Prostate gland (tissue), 2 donors: ENCODE results near the gene FASLG. TPM values are rescaled to one million over a fixed set of nuclear protein-coding genes. Genes with fewer than 3 reads are reported as not detected.
"Not testable (repeated sequence)": the region's sequence is repeated elsewhere in the genome, so short reads cannot be mapped to it uniquely, and the experiment has no call there.

Experiments
- DNase-seq: peaks from one replicate; pipeline ENCODE4 v3.0.0-alpha.2; 2019; ENCODE audit warnings: low spot score
- H3K27ac ChIP-seq, 2 donors: fragments of 200-600 bp; sonication (generic); 2 replicates each; pipeline ENCODE4 v1.5.1; 2017 to 2019
- H3K27me3 ChIP-seq: fragments of 200-600 bp; sonication (generic); replicated peaks from 2 replicates; pipeline ENCODE4 v1.5.1; 2019; ENCODE audit not compliant: insufficient read depth
- H3K36me3 ChIP-seq, 2 donors: fragments of 200-600 bp; sonication (generic); 1 replicate in 1 of 2; 2 replicates in 1 of 2; pipeline versions ENCODE4 v1.5.1 to v1.8.1; 2017 to 2019
- H3K4me1 ChIP-seq: fragments of 200-600 bp; sonication (generic); replicated peaks from 2 replicates; pipeline ENCODE4 v1.5.1; 2019
- H3K4me3 ChIP-seq, 2 donors: fragments of 200-600 bp; sonication (generic); 2 replicates each; pipeline ENCODE4 v1.5.1; 2017 to 2019
- H3K9me3 ChIP-seq: fragments of 200-600 bp; sonication (generic); 2 replicates; pipeline ENCODE4 v1.5.1; 2017
- POLR2A ChIP-seq: fragments of 450-650 bp; IDR thresholded peaks from one replicate; pipeline ENCODE4 v1.6.1; 2016; ENCODE audit warnings: antibody characterized with exemption, mild to moderate bottlenecking
- POLR2AphosphoS5 ChIP-seq: sonication (generic); formaldehyde crosslinking; IDR thresholded peaks from one replicate; pipeline ENCODE4 v1.6.1; 2017; ENCODE audit warnings: antibody characterized with exemption
- WGBS: methylation state at CpG from one replicate; pipeline ENCODE4 v1.1.5; 2018; 5-methylcytosine and 5-hydroxymethylcytosine counted together
- intact Hi-C: fragments of 100-400 bp; cut with DNase I; formaldehyde crosslinking; loops from one replicate; pipeline ENCODE4 v1.14.2; 2022
- total RNA-seq, 2 donors: library from RNA; depleted of rRNA; stranded (reverse); fragments of >200 nt; gene quantifications; one replicate each; pipeline ENCODE4 v1.1.0, GENCODE V29; 2016
- TF ChIP-seq, protein P1 (sequence below), 4 experiments: fragments of 200-600 bp in 2 of 4; fragments of 450-650 bp in 2 of 4; sonication (generic) in 2 of 4; IDR thresholded peaks; 1 replicate in 3 of 4; 2 replicates in 1 of 4; pipeline ENCODE4 v1.5.1; 2016 to 2019; ENCODE audit warnings: antibody characterized with exemption in 4 of 4, mild to moderate bottlenecking in 2 of 4, moderate library complexity in 2 of 4

Gene FASLG
- total RNA-seq, 2 donors from 2014 or later, result not detected

GRCh38 chr1:172616636-172617035, 42.3 kb upstream of the FASLG start:
- WGBS, result 15% methylated on average over 3 of the region's 3 CpGs
- Histone ChIP-seq H3K27me3 (no peaks in the 10 kb centered on the region), H3K36me3 (no peaks in the 10 kb centered on the region), H3K9me3 (no peaks in the 10 kb centered on the region), H3K4me3 (no peak overlapping the region), H3K4me1 (no peaks in the 10 kb centered on the region), H3K27ac (no peak overlapping the region)
- no peak for DNase-seq
- TF ChIP-seq, protein P1, sequence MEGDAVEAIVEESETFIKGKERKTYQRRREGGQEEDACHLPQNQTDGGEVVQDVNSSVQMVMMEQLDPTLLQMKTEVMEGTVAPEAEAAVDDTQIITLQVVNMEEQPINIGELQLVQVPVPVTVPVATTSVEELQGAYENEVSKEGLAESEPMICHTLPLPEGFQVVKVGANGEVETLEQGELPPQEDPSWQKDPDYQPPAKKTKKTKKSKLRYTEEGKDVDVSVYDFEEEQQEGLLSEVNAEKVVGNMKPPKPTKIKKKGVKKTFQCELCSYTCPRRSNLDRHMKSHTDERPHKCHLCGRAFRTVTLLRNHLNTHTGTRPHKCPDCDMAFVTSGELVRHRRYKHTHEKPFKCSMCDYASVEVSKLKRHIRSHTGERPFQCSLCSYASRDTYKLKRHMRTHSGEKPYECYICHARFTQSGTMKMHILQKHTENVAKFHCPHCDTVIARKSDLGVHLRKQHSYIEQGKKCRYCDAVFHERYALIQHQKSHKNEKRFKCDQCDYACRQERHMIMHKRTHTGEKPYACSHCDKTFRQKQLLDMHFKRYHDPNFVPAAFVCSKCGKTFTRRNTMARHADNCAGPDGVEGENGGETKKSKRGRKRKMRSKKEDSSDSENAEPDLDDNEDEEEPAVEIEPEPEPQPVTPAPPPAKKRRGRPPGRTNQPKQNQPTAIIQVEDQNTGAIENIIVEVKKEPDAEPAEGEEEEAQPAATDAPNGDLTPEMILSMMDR (IDR thresholded peaks at IDR 0.05), result no peak
- no peak for TF ChIP-seq POLR2A
- TF ChIP-seq POLR2AphosphoS5, result no peak
- intact Hi-C loops, result no loop called here

DNA sequence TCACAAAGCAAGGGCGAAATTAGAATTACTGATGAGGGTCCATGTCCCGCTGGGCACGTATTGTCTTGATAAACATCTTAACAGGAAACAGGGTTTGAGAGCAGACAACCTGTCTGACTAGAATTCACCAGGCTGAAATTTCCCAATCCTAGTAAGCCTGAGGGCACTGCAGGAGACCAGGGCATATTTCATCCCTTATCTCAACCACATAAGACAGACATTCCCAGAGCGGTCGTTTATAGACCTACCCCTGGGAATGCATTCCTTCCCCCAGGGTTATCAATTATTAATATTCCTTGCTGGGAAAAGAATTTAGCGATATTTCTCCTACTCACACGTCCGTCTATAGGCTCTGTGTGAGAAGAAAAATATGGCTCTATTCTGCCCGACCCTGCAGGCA, 38.3 kb upstream of the FASLG start:
- H3K27me3 ChIP-seq, H3K9me3 ChIP-seq, H3K4me3 ChIP-seq, H3K27ac ChIP-seq, DNase-seq, intact Hi-C loops, H3K36me3 ChIP-seq, H3K4me1 ChIP-seq: not testable (repeated sequence)
- 85% methylated on average over 9 of the region's 9 CpGs for WGBS

DNA sequence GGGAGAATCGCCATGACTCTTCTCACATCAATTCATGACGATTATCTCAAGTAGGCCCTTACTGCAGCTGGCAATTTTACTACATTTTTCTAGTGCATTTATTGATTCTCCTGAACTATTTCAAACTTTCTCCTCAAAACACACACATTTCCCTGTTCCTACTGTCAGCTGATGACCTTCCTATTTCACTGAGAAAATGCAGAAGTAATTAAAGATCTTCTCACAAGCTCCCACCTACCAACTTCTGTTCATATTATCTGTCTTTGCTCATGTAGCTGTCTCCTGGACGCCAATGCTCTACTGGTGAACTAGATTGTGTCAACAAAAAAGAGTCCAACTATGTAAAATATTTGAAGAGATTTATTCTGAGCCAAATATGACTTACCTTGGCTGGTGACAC, 36.4 kb upstream of the FASLG start:
- Histone ChIP-seq H3K27ac (no peak overlapping the region), H3K9me3 (no peaks in the 10 kb centered on the region), H3K27me3 (no peaks in the 10 kb centered on the region), H3K4me1 (no peaks in the 10 kb centered on the region), H3K36me3 (no peaks in the 10 kb centered on the region), H3K4me3 (no peak overlapping the region)
- no peak for TF ChIP-seq POLR2AphosphoS5
- TF ChIP-seq, protein P1 (IDR thresholded peaks at IDR 0.05), result no peak
- intact Hi-C loops, result no loop called here
- 71% methylated on average over 3 of the region's 3 CpGs for WGBS
- DNase-seq, result no peak

DNA sequence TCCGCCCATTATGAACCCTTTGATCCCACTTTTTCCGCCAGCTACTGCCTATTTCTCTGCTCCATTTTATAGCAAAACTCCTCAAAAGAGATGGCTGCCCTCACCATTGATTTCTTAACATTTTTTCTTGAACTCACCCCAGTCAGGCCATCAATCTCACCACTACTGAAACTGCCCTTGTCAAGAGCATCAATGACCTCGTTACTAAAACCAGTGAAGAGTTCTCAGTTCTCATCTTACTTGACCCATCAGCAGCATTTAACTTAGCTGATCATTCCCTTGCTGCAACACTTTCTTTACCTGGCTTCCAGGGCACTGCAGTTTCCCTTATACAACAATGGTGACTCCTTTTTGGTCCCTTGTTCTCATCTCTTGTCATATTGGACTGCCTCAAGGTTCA, 35.2 kb upstream of the FASLG start:
- TF ChIP-seq, protein P1 (IDR thresholded peaks at IDR 0.05), result no peak
- H3K36me3 ChIP-seq, result no peaks in the 10 kb centered on the region
- H3K27me3 ChIP-seq, result no peaks in the 10 kb centered on the region
- no peak overlapping the region for H3K4me3 ChIP-seq
- H3K9me3 ChIP-seq, result no peaks in the 10 kb centered on the region
- no peaks in the 10 kb centered on the region for H3K4me1 ChIP-seq
- no peak for DNase-seq
- no peak overlapping the region for H3K27ac ChIP-seq
- 88% methylated on average over 3 of the region's 3 CpGs for WGBS
- intact Hi-C loops, result no loop called here

- intact Hi-C loops, result no loop called here
Measured at GRCh38 chr1:172626845-172627244, 32.1 kb upstream of the FASLG start.

More at GRCh38 chr1:172626845-172627244, 32.1 kb upstream of the FASLG start:
- Histone ChIP-seq H3K27me3 (no peaks in the 10 kb centered on the region), H3K27ac (no peak overlapping the region), H3K4me3 (no peak overlapping the region), H3K36me3 (no peaks in the 10 kb centered on the region), H3K9me3 (no peaks in the 10 kb centered on the region), H3K4me1 (no peaks in the 10 kb centered on the region)
- WGBS, result 36% methylated on average over 3 of the region's 3 CpGs
- TF ChIP-seq POLR2AphosphoS5 (no peak), POLR2A (no peak)
- TF ChIP-seq, protein P1 (IDR thresholded peaks at IDR 0.05), result no peak
- DNase-seq, result no peak
